HG03520 (cell line): Measurements from ENCODE around the gene ARMC9.

Experiments
- ATAC-seq: cut with Tn5 transposase; IDR thresholded peaks from one replicate; pipeline ENCODE4 v1.9.1; 2021; ENCODE audit warnings: mild to moderate bottlenecking, moderate library complexity; ENCODE audit not compliant: unreplicated experiment

ARMC9 gene

GRCh38 chr2:231378026-231378722, 179.7 kb downstream of the ARMC9 start:
- no peak for ATAC-seq

DNA sequence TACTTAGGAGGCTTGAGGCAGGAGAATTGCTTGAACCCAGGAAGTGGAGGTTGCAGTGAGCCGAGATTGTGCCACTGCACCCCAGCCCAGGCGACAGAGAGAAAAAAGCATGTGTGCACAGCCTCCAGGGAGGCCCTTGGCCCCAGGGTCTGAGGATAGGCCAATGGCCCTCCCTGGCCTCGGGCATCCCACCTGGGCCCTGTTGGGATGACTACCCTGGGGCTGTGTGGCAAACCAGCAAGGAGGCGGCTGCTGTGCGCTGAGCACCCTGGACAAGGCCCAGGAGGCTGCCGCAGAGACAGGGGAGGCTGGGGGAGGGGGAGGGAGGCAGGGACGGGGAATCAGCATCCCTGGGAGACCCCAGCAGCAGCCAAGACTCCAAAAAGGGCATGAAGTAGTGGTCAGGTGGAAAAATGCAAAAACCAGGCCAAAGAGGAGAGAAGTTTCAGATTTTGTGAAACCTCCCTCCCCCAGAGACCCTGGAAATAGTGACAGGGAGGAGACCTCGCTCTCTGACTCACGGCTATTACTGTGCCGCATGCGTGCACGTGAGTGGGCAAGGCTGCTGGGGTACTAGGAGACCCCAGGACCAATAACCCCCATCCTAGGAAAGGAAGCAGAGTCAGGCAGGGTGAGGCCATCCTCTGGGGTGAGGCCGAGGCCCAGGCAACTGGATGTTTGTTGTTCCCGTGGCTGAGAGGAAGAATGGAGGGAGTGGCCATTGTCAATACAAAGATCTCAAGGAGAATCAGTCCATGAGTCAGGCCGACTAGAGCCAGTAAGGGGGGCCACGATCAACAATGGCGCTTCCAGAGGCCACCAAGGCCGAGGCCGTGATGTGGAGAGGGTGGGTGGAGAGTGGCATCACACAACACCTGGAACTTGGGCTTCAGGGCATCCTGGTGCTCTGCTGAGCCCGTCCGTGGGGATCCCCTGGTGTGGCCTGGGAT, 181.1 kb downstream of the ARMC9 start:
- ATAC-seq, result no peak

DNA sequence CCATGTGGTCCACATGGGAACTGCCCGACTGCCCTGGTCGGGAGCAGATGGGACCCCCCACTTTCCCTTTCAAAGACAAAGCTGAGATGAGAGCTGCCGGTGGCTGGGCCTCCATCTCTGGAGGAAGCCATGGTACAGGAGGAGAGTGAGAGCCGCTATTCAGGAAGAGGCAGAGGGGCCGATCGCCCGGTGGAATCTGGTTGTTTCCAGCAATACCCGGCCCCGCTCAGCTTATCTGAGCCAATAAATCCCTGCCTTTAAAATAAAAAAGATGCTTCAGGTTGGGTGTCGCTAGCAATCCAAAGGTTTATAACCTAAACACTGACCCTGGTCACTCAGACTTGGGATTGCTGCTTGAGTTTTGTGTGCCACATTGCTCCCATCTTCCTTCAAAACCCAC, 181.9 kb downstream of the ARMC9 start:
- no peak for ATAC-seq

- ATAC-seq, result no peak
Measured at GRCh38 chr2:231380991-231381847, 182.8 kb downstream of the ARMC9 start.

GRCh38 chr2:231382116-231382515, 183.7 kb downstream of the ARMC9 start:
- no peak for ATAC-seq

- ATAC-seq, result no peak
Measured at GRCh38 chr2:231383416-231384108, 185.1 kb downstream of the ARMC9 start.

DNA sequence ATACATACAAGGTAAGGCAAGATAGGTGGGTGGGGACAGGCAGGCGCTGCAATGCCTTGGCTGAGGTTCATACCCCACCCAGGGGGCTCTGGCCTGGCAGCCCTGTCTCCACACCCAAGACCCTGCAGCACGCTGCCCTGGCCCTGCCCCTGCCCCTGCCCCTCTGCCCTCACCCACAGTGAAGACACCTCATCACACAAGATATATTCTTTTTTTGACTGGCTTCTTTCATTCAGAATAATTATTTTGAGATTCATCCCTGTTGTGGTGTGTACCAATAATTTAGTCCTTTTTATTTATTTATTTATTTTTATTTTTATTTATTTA, 185.6 kb downstream of the ARMC9 start:
- ATAC-seq, result no peak

GRCh38 chr2:231384970-231385369, 186.5 kb downstream of the ARMC9 start:
- no peak for ATAC-seq

DNA sequence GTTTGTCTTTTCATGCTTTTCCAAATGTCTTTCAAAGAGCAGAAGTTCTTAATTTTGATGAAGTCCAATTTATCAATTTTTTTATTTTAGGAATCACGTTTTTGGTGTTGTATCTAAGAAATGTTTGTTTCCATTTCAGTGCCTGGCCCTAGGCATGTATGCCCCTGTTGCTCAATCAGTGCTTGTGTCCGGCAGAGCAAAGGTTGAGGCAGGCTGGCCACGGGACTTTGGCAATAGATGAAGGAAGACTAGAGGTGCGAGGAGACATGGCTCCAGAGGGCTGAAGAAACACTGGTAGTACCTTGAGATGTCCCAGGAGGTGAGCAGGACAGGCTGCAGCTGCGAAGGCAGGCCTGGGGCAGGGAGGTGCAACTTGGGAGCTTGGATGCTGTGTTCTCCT, 187.0 kb downstream of the ARMC9 start:
- no peak for ATAC-seq

GRCh38 chr2:231386446-231386845, 188.0 kb downstream of the ARMC9 start:
- ATAC-seq, result no peak

DNA sequence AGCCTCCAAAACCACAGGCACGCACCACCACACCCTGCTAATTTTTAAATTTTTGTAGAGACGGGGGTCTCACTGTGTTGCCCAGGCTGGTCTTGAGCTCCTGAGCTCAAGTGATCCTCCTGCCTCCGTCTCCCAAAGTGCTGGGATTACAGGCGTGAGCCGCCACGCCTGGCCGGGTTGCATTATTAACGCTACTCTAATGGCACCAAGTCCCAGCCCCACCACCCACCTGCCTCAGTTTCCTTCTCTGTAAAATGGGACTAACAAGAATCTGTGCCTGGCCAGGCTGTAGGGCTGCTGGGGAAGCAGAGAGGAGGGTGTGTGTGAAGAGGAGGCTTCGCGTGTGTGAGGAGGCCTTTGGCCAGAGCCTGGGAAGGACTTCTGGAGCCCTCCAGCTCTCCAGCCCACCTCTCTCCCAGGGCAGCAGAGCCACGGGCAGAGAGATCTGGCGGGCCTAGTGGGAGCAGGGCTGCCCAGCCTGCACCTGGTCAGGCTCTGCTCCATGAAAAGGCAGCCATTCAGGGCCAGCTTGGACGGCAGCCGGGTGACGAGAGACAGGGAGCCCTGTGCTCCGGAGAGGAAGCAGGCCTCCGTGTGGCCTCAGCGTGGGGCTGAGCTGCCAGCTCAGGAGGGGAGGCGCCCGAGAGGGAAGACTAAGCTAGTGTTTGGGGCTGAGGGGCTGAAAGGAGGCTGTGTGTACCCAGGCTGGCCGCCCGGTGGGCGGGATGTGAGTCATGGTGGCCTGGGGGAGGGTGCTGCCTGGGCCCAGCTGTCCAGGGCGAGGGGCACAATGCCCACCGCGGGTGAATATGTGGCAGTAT, 189.7 kb downstream of the ARMC9 start:
- ATAC-seq, result no peak

DNA sequence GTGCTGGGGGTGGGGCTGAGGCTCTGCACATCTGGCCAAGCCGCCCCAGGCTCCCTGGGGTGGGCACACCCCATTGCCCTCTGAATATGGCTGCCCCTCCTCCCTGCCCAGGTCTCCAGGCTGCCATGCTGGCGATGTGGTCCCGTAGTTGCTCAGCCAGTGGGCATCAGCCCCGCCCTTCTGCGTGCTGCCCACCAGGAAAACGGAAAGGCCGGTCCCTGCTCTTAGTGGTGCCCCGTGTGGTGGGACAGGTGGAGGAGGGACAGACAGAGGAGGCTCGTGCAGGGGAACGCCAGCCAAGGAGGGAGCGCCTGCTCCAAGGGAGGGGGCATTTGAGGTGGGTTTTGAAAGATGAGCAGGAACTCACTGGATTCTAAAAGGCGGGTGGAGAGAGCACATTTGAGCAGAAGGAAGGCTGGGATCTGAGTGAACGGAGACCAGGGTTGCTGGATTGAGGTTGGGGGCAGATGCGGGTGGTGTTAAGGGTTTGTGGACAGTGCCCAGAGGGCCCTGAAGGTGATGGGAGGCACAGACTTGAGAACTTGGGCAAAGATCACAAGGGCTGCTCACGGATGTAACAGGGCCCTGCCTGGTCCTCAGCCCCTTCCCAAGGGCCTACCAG, 190.4 kb downstream of the ARMC9 start:
- ATAC-seq, result no peak

GRCh38 chr2:231390667-231391066, 192.2 kb downstream of the ARMC9 start:
- ATAC-seq, result no peak

GRCh38 chr2:231391981-231392380, 193.6 kb downstream of the ARMC9 start:
- ATAC-seq, result no peak

DNA sequence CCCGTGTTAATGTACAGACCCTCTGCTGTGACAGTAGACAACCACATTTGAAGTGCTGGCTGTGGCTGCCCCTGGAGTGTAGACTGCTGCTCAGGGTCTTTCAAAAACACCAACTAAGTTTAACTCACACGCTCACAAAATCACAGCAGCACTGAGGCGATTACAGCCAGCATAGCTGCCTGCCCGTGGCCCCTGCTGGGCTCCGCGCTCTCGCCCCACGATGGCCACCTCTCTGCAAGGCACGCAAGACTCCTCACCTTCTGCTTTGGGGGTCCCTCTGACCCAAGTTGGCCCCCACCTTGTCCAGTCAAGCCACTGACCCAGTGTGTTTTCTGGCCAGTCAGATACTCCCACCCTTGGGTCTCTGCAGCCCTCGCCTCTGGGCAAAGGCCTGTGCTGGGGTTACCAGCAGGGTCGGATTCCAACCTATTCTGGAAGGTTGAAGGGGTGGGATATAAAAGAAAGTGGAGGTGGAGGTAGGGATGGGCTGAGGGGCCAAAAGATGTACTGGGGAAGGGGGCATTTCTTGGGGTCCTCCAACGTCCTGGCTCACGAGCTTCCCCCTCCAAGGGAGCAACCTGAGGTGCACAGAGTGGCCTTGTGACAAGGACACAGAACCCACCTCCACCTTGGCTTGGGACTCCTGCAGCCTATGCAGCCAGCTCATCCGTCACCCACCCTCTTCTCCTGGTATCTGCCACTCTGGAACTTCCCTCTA, 194.2 kb downstream of the ARMC9 start:
- ATAC-seq, result no peak

- no peak for ATAC-seq
Measured at GRCh38 chr2:231393149-231394131, 195.0 kb downstream of the ARMC9 start.
